HCT116 (cell line): ENCODE results near the gene TEN1. TPM values are rescaled to one million over a fixed set of nuclear protein-coding genes. Genes with fewer than 3 reads are reported as not detected.

ENCODE experiments used
- ATAC-seq: fragments of 200-7000 bp; cut with Tn5 transposase; 2 replicates; pipeline ENCODE4 v1.9.1; 2020; ENCODE audit warnings: mild to moderate bottlenecking, moderate library complexity
- BruUV-seq: library from RNA; stranded (reverse); fragments of 400-500 nt; replicated peaks from 2 replicates; lab custom pipeline; 2021; lab: Mats Ljungman, UMichigan
- CTCF ChIA-PET: fragments of 300-600 bp; sonication (Branson Sonifier 250); formaldehyde crosslinking; loops from one replicate; lab custom pipeline; 2021; ENCODE audit warnings: antibody characterized with exemption; lab: Charles Lee
- POLR2A ChIA-PET: fragments of 300-600, 350-600 bp; sonication (Branson Sonifier 250); formaldehyde crosslinking; loops from one replicate; lab custom pipeline; 2021; ENCODE audit warnings: antibody characterized with exemption; lab: Charles Lee
- RAD21 ChIA-PET, 2 experiments: fragments of 300-600 bp; sonication (Branson Sonifier 250); formaldehyde crosslinking; loops; one replicate each; lab custom pipeline; 2023; ENCODE audit warnings: low total read pairs in 2 of 2; ENCODE audit not compliant: uncharacterized antibody in 2 of 2, unreplicated experiment in 2 of 2, low non-redundant PET in 1 of 2; lab: Charles Lee
- DNase-seq: peaks from one replicate; pipeline ENCODE4 v3.0.0-alpha.2; 2010; ENCODE audit warnings: low read depth, low spot score
- H2AFZ ChIP-seq: fragments of 200-600 bp; shearing (Covaris generic), sonication (generic); 2 replicates; pipeline ENCODE4 v1.6.1; 2017; ENCODE audit warnings: low read depth, mixed run types, mixed read lengths, antibody characterized with exemption, low read length; ENCODE audit not compliant: poor library complexity, severe bottlenecking
- H3K27ac ChIP-seq: 2 replicates; pipeline ENCODE4 v1.5.1; 2012; ENCODE audit warnings: low read depth, low read length
- H3K27me3 ChIP-seq: fragments of 200-600 bp; sonication (generic); 2 replicates; pipeline ENCODE4 v1.6.1; 2016; ENCODE audit warnings: mixed run types, low read length, mixed read lengths; ENCODE audit not compliant: insufficient read depth
- H3K36me3 ChIP-seq, 2 experiments: fragments of 200-500 bp in 1 of 2; fragments of 200-600 bp in 1 of 2; sonication (Bioruptor generic) in 1 of 2; sonication (generic) in 1 of 2; 2 replicates each; pipeline versions ENCODE4 v1.5.1 to v1.6.1; 2014 to 2016; ENCODE audit warnings: low read length in 2 of 2, inconsistent platforms in 1 of 2, mixed read lengths in 1 of 2, mixed run types in 1 of 2; ENCODE audit not compliant: insufficient read depth in 2 of 2, control insufficient read depth in 1 of 2
- H3K4me1 ChIP-seq, 2 experiments: fragments of 200-600 bp in 1 of 2; sonication (generic) in 1 of 2; 2 replicates each; pipeline versions ENCODE4 v1.5.1 to v1.6.1; 2012 to 2017; ENCODE audit warnings: low read length in 2 of 2, inconsistent platforms in 1 of 2, mild to moderate bottlenecking in 1 of 2, mixed read lengths in 1 of 2, mixed run types in 1 of 2, moderate library complexity in 1 of 2; ENCODE audit not compliant: insufficient read depth in 2 of 2, control insufficient read depth in 1 of 2
- H3K4me2 ChIP-seq: fragments of 200-600 bp; sonication (generic); 2 replicates; pipeline ENCODE4 v1.6.1; 2017; ENCODE audit warnings: mixed run types, low read length, mixed read lengths
- H3K4me3 ChIP-seq, 2 experiments: fragments of 200-600 bp in 1 of 2; sonication (generic) in 1 of 2; replicated peaks in 1 of 2; 2 replicates each; pipeline ENCODE4 v1.5.1; 2011 to 2016; ENCODE audit warnings: low read length in 2 of 2, control low read depth in 1 of 2, low read depth in 1 of 2, mild to moderate bottlenecking in 1 of 2, mixed read lengths in 1 of 2, mixed run types in 1 of 2
- H3K79me2 ChIP-seq: fragments of 200-600 bp; sonication (generic); 2 replicates; pipeline ENCODE4 v1.6.1; 2017; ENCODE audit warnings: mild to moderate bottlenecking, mixed run types, low read length, moderate library complexity, mixed read lengths; ENCODE audit not compliant: insufficient read depth
- H3K9ac ChIP-seq: fragments of 200-600 bp; sonication (generic); 2 replicates; pipeline ENCODE4 v1.6.1; 2016; ENCODE audit warnings: low read length, mixed read lengths
- H3K9me2 ChIP-seq: fragments of 200-600 bp; sonication (generic), shearing (Covaris generic); 2 replicates; pipeline ENCODE4 v1.6.1; 2017; ENCODE audit warnings: mixed run types, mild to moderate bottlenecking, moderate library complexity; ENCODE audit not compliant: insufficient read depth
- H3K9me3 ChIP-seq, 2 experiments: fragments of 200-500 bp in 1 of 2; fragments of 200-600 bp in 1 of 2; sonication (Bioruptor generic) in 1 of 2; sonication (generic) in 1 of 2; 2 replicates each; pipeline ENCODE4 v1.6.1; 2014 to 2017; ENCODE audit warnings: low read length in 2 of 2, mixed read lengths in 2 of 2, inconsistent platforms in 1 of 2, low read depth in 1 of 2, mild to moderate bottlenecking in 1 of 2, mixed run types in 1 of 2, moderate library complexity in 1 of 2; ENCODE audit not compliant: control insufficient read depth in 1 of 2, insufficient read depth in 1 of 2
- H4K20me1 ChIP-seq: fragments of 200-600 bp; sonication (generic), shearing (Covaris generic); 2 replicates; pipeline ENCODE4 v1.6.1; 2017; ENCODE audit warnings: mixed run types, mild to moderate bottlenecking, moderate library complexity; ENCODE audit not compliant: insufficient read depth
- CBX3 ChIP-seq: IDR thresholded peaks from 2 replicates; pipeline ENCODE4 v1.6.1; 2012; ENCODE audit warnings: low read depth
- EGR1 ChIP-seq: IDR thresholded peaks from 2 replicates; pipeline ENCODE4 v1.6.1; 2012; ENCODE audit warnings: low read depth
- ELF1 ChIP-seq: IDR thresholded peaks from 2 replicates; pipeline ENCODE4 v1.6.1; 2012; ENCODE audit warnings: low read depth, borderline replicate concordance
- POLR2A ChIP-seq: IDR thresholded peaks from 2 replicates; pipeline ENCODE4 v1.7.0; 2011; ENCODE audit warnings: borderline replicate concordance; ENCODE audit not compliant: insufficient read depth, insufficient read length; ENCODE audit errors: extremely low read depth
- SP1 ChIP-seq: IDR thresholded peaks from 2 replicates; pipeline ENCODE4 v1.6.1; 2012; ENCODE audit warnings: low read depth
- SRF ChIP-seq: IDR thresholded peaks from 2 replicates; pipeline ENCODE4 v1.6.1; 2012; ENCODE audit warnings: low read depth
- TCF7L2 ChIP-seq: IDR thresholded peaks from 2 replicates; pipeline ENCODE4 v1.7.0; 2011; ENCODE audit warnings: borderline replicate concordance, inconsistent platforms; ENCODE audit not compliant: insufficient read depth, insufficient read length; ENCODE audit errors: extremely low read depth
- YY1 ChIP-seq: IDR thresholded peaks from 2 replicates; pipeline ENCODE4 v1.6.1; 2011; ENCODE audit warnings: low read length, low read depth, moderate library complexity, mild to moderate bottlenecking; ENCODE audit not compliant: insufficient replicate concordance; ENCODE audit errors: extremely low read depth
- ZNF274 ChIP-seq: fragments of 200-500 bp; sonication (Bioruptor generic); IDR thresholded peaks from 2 replicates; pipeline ENCODE4 v1.6.1; 2014; ENCODE audit warnings: mild to moderate bottlenecking, low read depth, low read length, inconsistent platforms
- intact Hi-C: fragments of 100-400 bp; cut with micrococcal nuclease; formaldehyde crosslinking; loops from 2 replicates; pipeline ENCODE4 v1.10.0; 2022
- total RNA-seq: library from RNA; stranded (reverse); gene quantifications from one replicate; pipeline ENCODE4 v1.2.1, GENCODE V29; 2021; ENCODE audit not compliant: unreplicated experiment
- TF ChIP-seq, protein P1 (sequence below): IDR thresholded peaks from 2 replicates; pipeline ENCODE4 v1.6.1; 2012
- TF ChIP-seq, protein P2 (sequence below): IDR thresholded peaks from 2 replicates; pipeline ENCODE4 v1.6.1; 2011; ENCODE audit warnings: mild to moderate bottlenecking, low read length, moderate library complexity; ENCODE audit not compliant: insufficient replicate concordance; ENCODE audit errors: extremely low read depth
- TF ChIP-seq, protein P3 (sequence below), 3 experiments: fragments of 200-600 bp in 1 of 3; sonication (generic) in 1 of 3; IDR thresholded peaks in 2 of 3; conservative IDR thresholded peaks in 1 of 3; 2 replicates each; pipeline ENCODE4 v1.5.1; 2012 to 2017; ENCODE audit warnings: low read depth in 2 of 3, low read length in 2 of 3, antibody characterized with exemption in 1 of 3, borderline replicate concordance in 1 of 3, control low read depth in 1 of 3, mild to moderate bottlenecking in 1 of 3, mixed read lengths in 1 of 3, mixed run types in 1 of 3, moderate library complexity in 1 of 3; ENCODE audit not compliant: insufficient read depth in 1 of 3
- TF ChIP-seq, protein P4 (sequence below): IDR thresholded peaks from 2 replicates; pipeline ENCODE4 v1.6.1; 2012; ENCODE audit warnings: low read depth

The TEN1 gene
- total RNA-seq, 1 experiment from 2014 or later = 18.5 TPM

DNA sequence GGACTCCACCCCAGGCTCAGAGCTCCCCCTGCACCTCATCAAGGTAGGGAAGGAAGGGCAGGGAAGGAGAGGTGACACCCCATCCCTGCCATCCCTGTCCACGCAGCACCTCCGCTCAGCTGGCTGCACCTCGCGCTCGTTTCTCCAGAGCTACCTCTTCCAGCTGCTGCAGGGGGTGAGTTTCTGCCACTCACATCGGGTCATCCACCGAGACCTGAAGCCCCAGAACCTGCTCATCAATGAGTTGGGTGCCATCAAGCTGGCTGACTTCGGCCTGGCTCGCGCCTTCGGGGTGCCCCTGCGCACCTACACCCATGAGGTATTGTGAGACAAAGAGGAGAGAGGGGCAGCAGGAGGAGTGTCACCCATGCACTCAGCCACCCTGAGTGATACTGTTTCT, 23.1 kb downstream of the TEN1 start (continued):
- TF ChIP-seq, protein P1, sequence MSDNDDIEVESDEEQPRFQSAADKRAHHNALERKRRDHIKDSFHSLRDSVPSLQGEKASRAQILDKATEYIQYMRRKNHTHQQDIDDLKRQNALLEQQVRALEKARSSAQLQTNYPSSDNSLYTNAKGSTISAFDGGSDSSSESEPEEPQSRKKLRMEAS = no peak
- no peak for TF ChIP-seq EGR1

DNA sequence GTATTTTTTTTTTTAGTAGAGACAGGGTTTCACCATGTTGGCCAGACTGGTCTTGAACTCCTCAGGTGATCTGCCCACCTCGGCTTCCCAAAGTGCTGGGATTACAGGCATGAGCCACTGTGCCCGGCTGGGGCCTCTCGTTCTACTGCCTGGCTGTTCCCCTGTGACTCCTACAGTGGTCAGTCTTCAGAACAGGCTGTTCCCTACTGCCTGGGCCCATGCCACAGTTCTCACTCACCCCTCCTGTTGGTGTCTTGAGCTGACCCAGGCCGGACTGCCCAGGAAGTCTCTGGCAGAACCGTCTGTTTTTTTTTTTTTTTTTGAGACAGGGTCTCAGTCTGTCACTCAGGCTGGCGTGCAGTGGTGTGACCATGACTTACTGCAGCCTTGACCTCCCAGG, 24.9 kb downstream of the TEN1 start:
- H2AFZ ChIP-seq = no peak overlapping the region
- BruUV-seq = no TSS peak
- TF ChIP-seq YY1 = no peak
- TF ChIP-seq, protein P2, sequence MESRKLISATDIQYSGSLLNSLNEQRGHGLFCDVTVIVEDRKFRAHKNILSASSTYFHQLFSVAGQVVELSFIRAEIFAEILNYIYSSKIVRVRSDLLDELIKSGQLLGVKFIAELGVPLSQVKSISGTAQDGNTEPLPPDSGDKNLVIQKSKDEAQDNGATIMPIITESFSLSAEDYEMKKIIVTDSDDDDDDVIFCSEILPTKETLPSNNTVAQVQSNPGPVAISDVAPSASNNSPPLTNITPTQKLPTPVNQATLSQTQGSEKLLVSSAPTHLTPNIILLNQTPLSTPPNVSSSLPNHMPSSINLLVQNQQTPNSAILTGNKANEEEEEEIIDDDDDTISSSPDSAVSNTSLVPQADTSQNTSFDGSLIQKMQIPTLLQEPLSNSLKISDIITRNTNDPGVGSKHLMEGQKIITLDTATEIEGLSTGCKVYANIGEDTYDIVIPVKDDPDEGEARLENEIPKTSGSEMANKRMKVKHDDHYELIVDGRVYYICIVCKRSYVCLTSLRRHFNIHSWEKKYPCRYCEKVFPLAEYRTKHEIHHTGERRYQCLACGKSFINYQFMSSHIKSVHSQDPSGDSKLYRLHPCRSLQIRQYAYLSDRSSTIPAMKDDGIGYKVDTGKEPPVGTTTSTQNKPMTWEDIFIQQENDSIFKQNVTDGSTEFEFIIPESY = no peak
- no peak for TF ChIP-seq SRF
- no peak for TF ChIP-seq POLR2A
- TF ChIP-seq CBX3 = no peak
- no peak for TF ChIP-seq ZNF274
- TF ChIP-seq SP1 = no peak
- TF ChIP-seq, protein P3, sequence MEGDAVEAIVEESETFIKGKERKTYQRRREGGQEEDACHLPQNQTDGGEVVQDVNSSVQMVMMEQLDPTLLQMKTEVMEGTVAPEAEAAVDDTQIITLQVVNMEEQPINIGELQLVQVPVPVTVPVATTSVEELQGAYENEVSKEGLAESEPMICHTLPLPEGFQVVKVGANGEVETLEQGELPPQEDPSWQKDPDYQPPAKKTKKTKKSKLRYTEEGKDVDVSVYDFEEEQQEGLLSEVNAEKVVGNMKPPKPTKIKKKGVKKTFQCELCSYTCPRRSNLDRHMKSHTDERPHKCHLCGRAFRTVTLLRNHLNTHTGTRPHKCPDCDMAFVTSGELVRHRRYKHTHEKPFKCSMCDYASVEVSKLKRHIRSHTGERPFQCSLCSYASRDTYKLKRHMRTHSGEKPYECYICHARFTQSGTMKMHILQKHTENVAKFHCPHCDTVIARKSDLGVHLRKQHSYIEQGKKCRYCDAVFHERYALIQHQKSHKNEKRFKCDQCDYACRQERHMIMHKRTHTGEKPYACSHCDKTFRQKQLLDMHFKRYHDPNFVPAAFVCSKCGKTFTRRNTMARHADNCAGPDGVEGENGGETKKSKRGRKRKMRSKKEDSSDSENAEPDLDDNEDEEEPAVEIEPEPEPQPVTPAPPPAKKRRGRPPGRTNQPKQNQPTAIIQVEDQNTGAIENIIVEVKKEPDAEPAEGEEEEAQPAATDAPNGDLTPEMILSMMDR (IDR thresholded peaks at IDR 0.05 in 2 of 3, conservative IDR thresholded peaks at IDR 0.05 in 1 of 3; ENCODE audit: borderline replicate concordance in 1 of 3, insufficient read depth in 1 of 3, low read depth in 2 of 3, low read length in 2 of 3) = no peak
- TF ChIP-seq, protein P4, sequence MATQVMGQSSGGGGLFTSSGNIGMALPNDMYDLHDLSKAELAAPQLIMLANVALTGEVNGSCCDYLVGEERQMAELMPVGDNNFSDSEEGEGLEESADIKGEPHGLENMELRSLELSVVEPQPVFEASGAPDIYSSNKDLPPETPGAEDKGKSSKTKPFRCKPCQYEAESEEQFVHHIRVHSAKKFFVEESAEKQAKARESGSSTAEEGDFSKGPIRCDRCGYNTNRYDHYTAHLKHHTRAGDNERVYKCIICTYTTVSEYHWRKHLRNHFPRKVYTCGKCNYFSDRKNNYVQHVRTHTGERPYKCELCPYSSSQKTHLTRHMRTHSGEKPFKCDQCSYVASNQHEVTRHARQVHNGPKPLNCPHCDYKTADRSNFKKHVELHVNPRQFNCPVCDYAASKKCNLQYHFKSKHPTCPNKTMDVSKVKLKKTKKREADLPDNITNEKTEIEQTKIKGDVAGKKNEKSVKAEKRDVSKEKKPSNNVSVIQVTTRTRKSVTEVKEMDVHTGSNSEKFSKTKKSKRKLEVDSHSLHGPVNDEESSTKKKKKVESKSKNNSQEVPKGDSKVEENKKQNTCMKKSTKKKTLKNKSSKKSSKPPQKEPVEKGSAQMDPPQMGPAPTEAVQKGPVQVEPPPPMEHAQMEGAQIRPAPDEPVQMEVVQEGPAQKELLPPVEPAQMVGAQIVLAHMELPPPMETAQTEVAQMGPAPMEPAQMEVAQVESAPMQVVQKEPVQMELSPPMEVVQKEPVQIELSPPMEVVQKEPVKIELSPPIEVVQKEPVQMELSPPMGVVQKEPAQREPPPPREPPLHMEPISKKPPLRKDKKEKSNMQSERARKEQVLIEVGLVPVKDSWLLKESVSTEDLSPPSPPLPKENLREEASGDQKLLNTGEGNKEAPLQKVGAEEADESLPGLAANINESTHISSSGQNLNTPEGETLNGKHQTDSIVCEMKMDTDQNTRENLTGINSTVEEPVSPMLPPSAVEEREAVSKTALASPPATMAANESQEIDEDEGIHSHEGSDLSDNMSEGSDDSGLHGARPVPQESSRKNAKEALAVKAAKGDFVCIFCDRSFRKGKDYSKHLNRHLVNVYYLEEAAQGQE = no peak
- TF ChIP-seq ELF1 = no peak
- no peak for TF ChIP-seq TCF7L2
- TF ChIP-seq, all 23 proteins: peak for 0
- Histone ChIP-seq H3K9ac (no peak overlapping the region), H3K9me2 (no peaks in the 10 kb centered on the region), H3K9me3 (no peaks in the 10 kb centered on the region), H3K27ac (no peak overlapping the region), H3K4me1 (peaks cover 0 to 23% of the 10 kb centered on the region in 2 experiments; a peak in 2 of 4 replicates), H3K27me3 (no peaks in the 10 kb centered on the region), H3K79me2 (no peaks in the 10 kb centered on the region), H3K36me3 (peaks cover 7% of the 10 kb centered on the region in 2 experiments; a peak in 2 of 4 replicates), H3K4me3 (no peak overlapping the region), H3K4me2 (no peak overlapping the region), H4K20me1 (no peaks in the 10 kb centered on the region)
- POLR2A ChIA-PET = interaction anchor here (3.5 kb wide), 1 partner anchor 99 kb away, joined by 11 read pairs; the partner anchor contains the start of gene MRPL38
- DNase-seq (no peak), ATAC-seq (no peak)
- RAD21 ChIA-PET = interaction anchor here in 1 of 2 experiments (1.6 kb wide), 1 partner anchor 99 kb away, joined by 3 read pairs; no protein-coding TSS in a partner anchor
- CTCF ChIA-PET = interaction anchor here (0.7 to 7.1 kb wide), 6 partner anchors 10 to 126 kb away, joined by 3 to 68 read pairs (median 5); partner anchors contain the start of genes MRPL38 and TRIM47
- intact Hi-C loops = no loop called here
